ENCODE results near the gene IGSF3.
"Not testable (repeated sequence)": the region's sequence is repeated elsewhere in the genome, so short reads cannot be mapped to it uniquely, and the experiment has no call there.

IGSF3 gene

GRCh38 chr1:116631554-116631953 is 36.0 kb downstream of the IGSF3 start:
- H3K4me1 ChIP-seq (ENCODE audit: control insufficient read depth, insufficient read depth, low read depth, low read length); H3K14ac ChIP-seq (ENCODE audit: low read length in 2 of 2); H2BK12ac ChIP-seq (ENCODE audit: low read length in 2 of 2); H3K4me3 ChIP-seq (ENCODE audit: insufficient read depth in 1 of 2, low read depth in 1 of 2, low read length in 2 of 2); H2AFZ ChIP-seq (ENCODE audit: low read depth, low read length); H2BK15ac ChIP-seq (ENCODE audit: low read depth, poor library complexity, severe bottlenecking); H3K36me3 ChIP-seq (ENCODE audit: control insufficient read depth in 1 of 2, insufficient read depth in 2 of 2, low read depth in 1 of 2, low read length in 2 of 2); H2BK120ac ChIP-seq (ENCODE audit: low read depth, low read length); H3K27me3 ChIP-seq (ENCODE audit: control insufficient read depth in 1 of 2, insufficient read depth in 1 of 2, low read length in 2 of 2); H4K8ac ChIP-seq (ENCODE audit: low read length); H3K4me2 ChIP-seq (ENCODE audit: low read length, poor library complexity, severe bottlenecking); H3K4ac ChIP-seq (ENCODE audit: low read depth in 1 of 2, low read length in 2 of 2); H3K9ac ChIP-seq (ENCODE audit: low read length); H4K91ac ChIP-seq (ENCODE audit: low read length); H2AK5ac ChIP-seq (ENCODE audit: low read length, severe bottlenecking); H3K18ac ChIP-seq (ENCODE audit: low read depth in 1 of 2, low read length in 2 of 2); H3K9me3 ChIP-seq (ENCODE audit: control insufficient read depth, low read length); H3K27ac ChIP-seq (ENCODE audit: low read length, poor library complexity, severe bottlenecking); DNase-seq; H3K23ac ChIP-seq (ENCODE audit: low read length in 2 of 2); H2BK5ac ChIP-seq (ENCODE audit: low read depth, low read length, poor library complexity, severe bottlenecking); H3K79me1 ChIP-seq (replicated peaks; ENCODE audit: low read length, poor library complexity, severe bottlenecking): not testable (repeated sequence)
- WGBS, result 67% methylated on average over 2 of the region's 2 CpGs

GRCh38 chr1:116630057-116630456 is 37.5 kb downstream of the IGSF3 start:
- not testable (repeated sequence) for H3K4me2 ChIP-seq (ENCODE audit: low read length, poor library complexity, severe bottlenecking); H3K27me3 ChIP-seq (ENCODE audit: control insufficient read depth in 1 of 2, insufficient read depth in 1 of 2, low read length in 2 of 2); H3K79me1 ChIP-seq (replicated peaks; ENCODE audit: low read length, poor library complexity, severe bottlenecking); H4K91ac ChIP-seq (ENCODE audit: low read length); H3K4ac ChIP-seq (ENCODE audit: low read depth in 1 of 2, low read length in 2 of 2); H3K4me1 ChIP-seq (ENCODE audit: control insufficient read depth, insufficient read depth, low read depth, low read length); H3K9ac ChIP-seq (ENCODE audit: low read length); H3K18ac ChIP-seq (ENCODE audit: low read depth in 1 of 2, low read length in 2 of 2); H2AK5ac ChIP-seq (ENCODE audit: low read length, severe bottlenecking); H3K27ac ChIP-seq (ENCODE audit: low read length, poor library complexity, severe bottlenecking); H4K8ac ChIP-seq (ENCODE audit: low read length); H2BK5ac ChIP-seq (ENCODE audit: low read depth, low read length, poor library complexity, severe bottlenecking); DNase-seq; H3K36me3 ChIP-seq (ENCODE audit: control insufficient read depth in 1 of 2, insufficient read depth in 2 of 2, low read depth in 1 of 2, low read length in 2 of 2); H3K4me3 ChIP-seq (ENCODE audit: insufficient read depth in 1 of 2, low read depth in 1 of 2, low read length in 2 of 2); H2BK12ac ChIP-seq (ENCODE audit: low read length in 2 of 2); H2AFZ ChIP-seq (ENCODE audit: low read depth, low read length); H2BK15ac ChIP-seq (ENCODE audit: low read depth, poor library complexity, severe bottlenecking); H3K23ac ChIP-seq (ENCODE audit: low read length in 2 of 2); H2BK120ac ChIP-seq (ENCODE audit: low read depth, low read length); H3K9me3 ChIP-seq (ENCODE audit: control insufficient read depth, low read length); H3K14ac ChIP-seq (ENCODE audit: low read length in 2 of 2)
- 60% methylated on average over 2 of the region's 2 CpGs for WGBS

GRCh38 chr1:116629441-116629840 is 38.1 kb downstream of the IGSF3 start:
- H3K27me3 ChIP-seq (ENCODE audit: control insufficient read depth in 1 of 2, insufficient read depth in 1 of 2, low read length in 2 of 2); H3K4me2 ChIP-seq (ENCODE audit: low read length, poor library complexity, severe bottlenecking); H2BK5ac ChIP-seq (ENCODE audit: low read depth, low read length, poor library complexity, severe bottlenecking); H4K91ac ChIP-seq (ENCODE audit: low read length); H4K8ac ChIP-seq (ENCODE audit: low read length); H2BK120ac ChIP-seq (ENCODE audit: low read depth, low read length); H3K36me3 ChIP-seq (ENCODE audit: control insufficient read depth in 1 of 2, insufficient read depth in 2 of 2, low read depth in 1 of 2, low read length in 2 of 2); H3K79me1 ChIP-seq (replicated peaks; ENCODE audit: low read length, poor library complexity, severe bottlenecking); H3K9me3 ChIP-seq (ENCODE audit: control insufficient read depth, low read length); DNase-seq; H3K4me3 ChIP-seq (ENCODE audit: insufficient read depth in 1 of 2, low read depth in 1 of 2, low read length in 2 of 2); H3K18ac ChIP-seq (ENCODE audit: low read depth in 1 of 2, low read length in 2 of 2); H2AFZ ChIP-seq (ENCODE audit: low read depth, low read length); H2BK12ac ChIP-seq (ENCODE audit: low read length in 2 of 2); H3K27ac ChIP-seq (ENCODE audit: low read length, poor library complexity, severe bottlenecking); H3K4ac ChIP-seq (ENCODE audit: low read depth in 1 of 2, low read length in 2 of 2); H3K23ac ChIP-seq (ENCODE audit: low read length in 2 of 2); H3K4me1 ChIP-seq (ENCODE audit: control insufficient read depth, insufficient read depth, low read depth, low read length); H2BK15ac ChIP-seq (ENCODE audit: low read depth, poor library complexity, severe bottlenecking); H3K14ac ChIP-seq (ENCODE audit: low read length in 2 of 2); H3K9ac ChIP-seq (ENCODE audit: low read length); H2AK5ac ChIP-seq (ENCODE audit: low read length, severe bottlenecking): not testable (repeated sequence)
- 96% methylated on average over 2 of the region's 2 CpGs for WGBS

GRCh38 chr1:116628448-116628847 is 39.1 kb downstream of the IGSF3 start:
- peaks cover 6% of the 10 kb centered on the region for H3K79me1 ChIP-seq (replicated peaks; ENCODE audit: low read length, poor library complexity, severe bottlenecking)
- H2BK15ac ChIP-seq (ENCODE audit: low read depth, poor library complexity, severe bottlenecking), result no peak overlapping the region
- H3K9ac ChIP-seq (ENCODE audit: low read length), result no peak overlapping the region
- H4K91ac ChIP-seq (ENCODE audit: low read length), result no peak overlapping the region
- H2BK12ac ChIP-seq (ENCODE audit: low read length in 2 of 2), result no peak overlapping the region
- H3K9me3 ChIP-seq (ENCODE audit: control insufficient read depth, low read length), result no peaks in the 10 kb centered on the region
- WGBS, result 91% methylated on average over 4 of the region's 4 CpGs
- no peaks in the 10 kb centered on the region for H3K27me3 ChIP-seq (ENCODE audit: control insufficient read depth in 1 of 2, insufficient read depth in 1 of 2, low read length in 2 of 2)
- H2BK120ac ChIP-seq (ENCODE audit: low read depth, low read length), result no peak overlapping the region
- no peak overlapping the region for H3K14ac ChIP-seq (ENCODE audit: low read length in 2 of 2)
- no peaks in the 10 kb centered on the region for H3K36me3 ChIP-seq (ENCODE audit: control insufficient read depth in 1 of 2, insufficient read depth in 2 of 2, low read depth in 1 of 2, low read length in 2 of 2)
- no peak overlapping the region for H2AFZ ChIP-seq (ENCODE audit: low read depth, low read length)
- H3K4me2 ChIP-seq (ENCODE audit: low read length, poor library complexity, severe bottlenecking), result no peak overlapping the region
- H3K18ac ChIP-seq (ENCODE audit: low read depth in 1 of 2, low read length in 2 of 2), result no peak overlapping the region
- H2AK5ac ChIP-seq (ENCODE audit: low read length, severe bottlenecking), result no peak overlapping the region
- H3K4ac ChIP-seq (ENCODE audit: low read depth in 1 of 2, low read length in 2 of 2), result no peak overlapping the region
- H3K4me3 ChIP-seq (ENCODE audit: insufficient read depth in 1 of 2, low read depth in 1 of 2, low read length in 2 of 2), result no peak overlapping the region
- H3K4me1 ChIP-seq (ENCODE audit: control insufficient read depth, insufficient read depth, low read depth, low read length), result peaks cover 8% of the 10 kb centered on the region
- no peak overlapping the region for H4K8ac ChIP-seq (ENCODE audit: low read length)
- no peak for DNase-seq
- H3K23ac ChIP-seq (ENCODE audit: low read length in 2 of 2), result no peak overlapping the region
- no peak overlapping the region for H3K27ac ChIP-seq (ENCODE audit: low read length, poor library complexity, severe bottlenecking)
- no peak overlapping the region for H2BK5ac ChIP-seq (ENCODE audit: low read depth, low read length, poor library complexity, severe bottlenecking)
